Gastrocnemius medialis (tissue), 4 donors: ENCODE results near the gene ZG16B. TPM values are rescaled to one million over a fixed set of nuclear protein-coding genes. Genes with fewer than 3 reads are reported as not detected.

Experiments used
- ATAC-seq, 2 donors: fragments of 150-250 bp; one replicate each; pipeline ENCODE4 v1.9.1; 2016
- DNase-seq, 2 donors: peaks; one replicate each; pipeline ENCODE4 v3.0.0-alpha.2; 2019
- H3K27ac ChIP-seq, 4 donors: fragments of 200-600 bp; sonication (generic); 1 replicate in 1 of 4; 2 replicates in 3 of 4; pipeline ENCODE4 v1.5.1; 2016 to 2018; ENCODE audit warnings: mild to moderate bottlenecking in 2 of 4, moderate library complexity in 1 of 4
- H3K27me3 ChIP-seq, 3 donors: fragments of 200-600 bp; sonication (generic) in 2 of 3; 1 replicate in 1 of 3; 2 replicates in 2 of 3; pipeline versions ENCODE4 v1.5.1 to v1.6.0; 2016 to 2019; ENCODE audit warnings: mild to moderate bottlenecking in 1 of 3, moderate library complexity in 1 of 3
- H3K36me3 ChIP-seq, 2 donors: fragments of 200-600 bp; sonication (generic) in 1 of 2; one replicate each; pipeline ENCODE4 v1.5.1; 2017 to 2018
- H3K4me1 ChIP-seq, 2 donors: fragments of 200-600 bp; sonication (generic) in 1 of 2; one replicate each; pipeline ENCODE4 v1.5.1; 2016 to 2017; ENCODE audit warnings: mild to moderate bottlenecking in 2 of 2
- H3K4me3 ChIP-seq, 4 donors: fragments of 200-600 bp; sonication (generic) in 3 of 4; 1 replicate in 1 of 4; 2 replicates in 3 of 4; pipeline ENCODE4 v1.5.1; 2016 to 2019; ENCODE audit warnings: mild to moderate bottlenecking in 2 of 4
- H3K9me3 ChIP-seq, 3 donors: fragments of 200-600 bp; sonication (generic) in 2 of 3; 1 replicate in 1 of 3; 2 replicates in 2 of 3; pipeline ENCODE4 v1.5.1; 2016 to 2019
- CTCF ChIP-seq, 5 experiments: fragments of 450-650 bp in 3 of 5; fragments of 200-600 bp in 2 of 5; sonication (generic) in 2 of 5; IDR thresholded peaks in 4 of 5; conservative IDR thresholded peaks in 1 of 5; 1 replicate in 4 of 5; 2 replicates in 1 of 5; pipeline ENCODE4 v1.5.1; 2016 to 2019; ENCODE audit warnings: antibody characterized with exemption in 5 of 5, mild to moderate bottlenecking in 3 of 5, moderate library complexity in 3 of 5
- POLR2A ChIP-seq, 2 donors: fragments of 450-650 bp; IDR thresholded peaks; one replicate each; pipeline ENCODE4 v1.6.1; 2017; ENCODE audit warnings: antibody characterized with exemption in 2 of 2, mild to moderate bottlenecking in 2 of 2, moderate library complexity in 2 of 2
- in situ Hi-C, 4 donors: fragments of 200-750 bp; cut with MboI; loops; one replicate each; pipeline versions ENCODE4 v1.15.0 to v1.8.0; 2017; ENCODE audit warnings: low sequenced_read_pairs in 4 of 4
- intact Hi-C: fragments of 100-400 bp; cut with DNase I; formaldehyde crosslinking; loops from one replicate; pipeline ENCODE4 v1.15.1; 2023; ENCODE audit warnings: low total_unique reads
- total RNA-seq, 4 donors: library from RNA; depleted of rRNA; stranded (reverse); fragments of >200 nt; gene quantifications; one replicate each; pipeline versions ENCODE4 v1.1.0 to v1.2.3, GENCODE V29; 2016

Gene ZG16B
- total RNA-seq, 4 donors from 2014 or later = not detected

- no peak for ATAC-seq
Observed at GRCh38 chr16:2867661-2867986, 37.5 kb downstream of the ZG16B start.

GRCh38 chr16:2867987-2868789 is 38.1 kb downstream of the ZG16B start:
- in situ Hi-C loops = no loop called here
- ATAC-seq = peak; percentile 94
- peak overlapping the region; percentile 87 to 93 (median 88) for H3K27ac ChIP-seq
- H3K4me3 ChIP-seq = peak overlapping the region; percentile 71 to 79 (median 77)
- H3K27me3 ChIP-seq = no peaks in the 10 kb centered on the region
- peaks cover 8 to 10% of the 10 kb centered on the region in 2 donors for H3K4me1 ChIP-seq
- peak; percentile 71 to 91 for DNase-seq
- no peaks in the 10 kb centered on the region for H3K36me3 ChIP-seq
- no peaks in the 10 kb centered on the region for H3K9me3 ChIP-seq
- intact Hi-C loops = loop anchor here (1.0 to 10.0 kb wide), 5 partner anchors 14 to 193 kb away; partner anchors contain the start of genes ELOB, FLYWCH1 and SRRM2
- TF ChIP-seq CTCF (IDR thresholded peaks at IDR 0.05 in 4 of 5, conservative IDR thresholded peaks at IDR 0.05 in 1 of 5) = peak; percentile 95 to 98 (median 98)
- TF ChIP-seq POLR2A (IDR thresholded peaks at IDR 0.05) = peak; percentile 30 to 65

More at GRCh38 chr16:2867661-2867986, 37.5 kb downstream of the ZG16B start:
- no peaks in the 10 kb centered on the region for H3K27me3 ChIP-seq
- in situ Hi-C loops (no loop called here), intact Hi-C loops (loop anchor here (5.0 to 10.0 kb wide), 2 partner anchors 90 to 193 kb away; partner anchors contain the start of gene ELOB)
- peak overlapping the region; percentile 71 to 79 (median 77) for H3K4me3 ChIP-seq
- peak overlapping the region; percentile 87 to 93 (median 88) for H3K27ac ChIP-seq
- no peaks in the 10 kb centered on the region for H3K36me3 ChIP-seq
- peaks cover 3 to 5% of the 10 kb centered on the region in 2 donors for H3K4me1 ChIP-seq
- DNase-seq = no peak
- H3K9me3 ChIP-seq = no peaks in the 10 kb centered on the region
- TF ChIP-seq CTCF (IDR thresholded peaks at IDR 0.05 in 4 of 5, conservative IDR thresholded peaks at IDR 0.05 in 1 of 5) = no peak
- TF ChIP-seq POLR2A (IDR thresholded peaks at IDR 0.05) = no peak

- Histone ChIP-seq H3K36me3 (no peaks in the 10 kb centered on the region), H3K4me1 (peaks cover 20 to 21% of the 10 kb centered on the region in 2 donors), H3K9me3 (no peaks in the 10 kb centered on the region), H3K27me3 (no peaks in the 10 kb centered on the region), H3K27ac (no peak overlapping the region), H3K4me3 (no peak overlapping the region)
- DNase-seq (no peak), ATAC-seq (no peak)
- intact Hi-C loops = loop anchor here (2.0 kb wide), 1 partner anchor 55 kb away; no protein-coding TSS in a partner anchor
- in situ Hi-C loops = loop anchor here in 3 of 4 donors (5.0 to 10.0 kb wide), 2 partner anchors 50 to 53 kb away; no protein-coding TSS in a partner anchor
- TF ChIP-seq CTCF (IDR thresholded peaks at IDR 0.05 in 4 of 5, conservative IDR thresholded peaks at IDR 0.05 in 1 of 5) = no peak
- TF ChIP-seq POLR2A (IDR thresholded peaks at IDR 0.05) = no peak
Observed at GRCh38 chr16:2871926-2872325, 41.8 kb downstream of the ZG16B start.

GRCh38 chr16:2874032-2874911 is 44.2 kb downstream of the ZG16B start:
- H3K36me3 ChIP-seq = no peaks in the 10 kb centered on the region
- no peak overlapping the region for H3K4me3 ChIP-seq
- no peaks in the 10 kb centered on the region for H3K9me3 ChIP-seq
- peaks cover 16 to 20% of the 10 kb centered on the region in 2 donors for H3K4me1 ChIP-seq
- ATAC-seq (peak in 1 of 2 donors; percentile 34), DNase-seq (no peak)
- peak overlapping the region in 2 of 4 donors; percentile 42 to 52 for H3K27ac ChIP-seq
- in situ Hi-C loops (loop anchor here in 3 of 4 donors (5.0 to 10.0 kb wide), 2 partner anchors 48 to 51 kb away; no protein-coding TSS in a partner anchor), intact Hi-C loops (no loop called here)
- TF ChIP-seq CTCF (IDR thresholded peaks at IDR 0.05 in 4 of 5, conservative IDR thresholded peaks at IDR 0.05 in 1 of 5) (no peak), POLR2A (IDR thresholded peaks at IDR 0.05) (no peak)
- no peaks in the 10 kb centered on the region for H3K27me3 ChIP-seq
